Activated CD4-positive, CD25-positive, alpha-beta regulatory T cell treated with anti-CD3 and anti-CD28 coated beads, Interleukin-2, amount 50 U/mL, for 24 hours (primary cell): ENCODE measurements around the gene CD180.

Source experiments
- ATAC-seq, 2 donors: fragments of 150-1000 bp; cut with Tn5 transposase; one replicate each; pipeline ENCODE4 v1.10.0; 2021; ENCODE audit warnings: mild to moderate bottlenecking in 1 of 2, moderate library complexity in 1 of 2

CD180 gene

GRCh38 chr5:67209141-67209771 is 12.7 kb upstream of the CD180 start:
- ATAC-seq: peak; percentile 3 to 11

- ATAC-seq: no peak
These were observed 11.8 kb upstream of the CD180 start for GRCh38 chr5:67208403-67208802.

GRCh38 chr5:67206929-67207328 is 10.3 kb upstream of the CD180 start:
- peak; percentile 92 to 94 for ATAC-seq

- ATAC-seq: no peak
These were observed 9.9 kb upstream of the CD180 start for GRCh38 chr5:67206461-67206860.

- ATAC-seq: no peak
These were observed 9.4 kb upstream of the CD180 start for GRCh38 chr5:67205981-67206380.

- no peak for ATAC-seq
These were observed 8.2 kb upstream of the CD180 start for GRCh38 chr5:67204821-67205220.

GRCh38 chr5:67203701-67204074 is 7.1 kb upstream of the CD180 start:
- no peak for ATAC-seq

GRCh38 chr5:67202828-67203227 is 6.2 kb upstream of the CD180 start:
- ATAC-seq: no peak

- ATAC-seq: no peak
These were observed 5.4 kb upstream of the CD180 start for GRCh38 chr5:67201897-67202549.

GRCh38 chr5:67200809-67201562 is 4.4 kb upstream of the CD180 start:
- no peak for ATAC-seq

GRCh38 chr5:67199859-67200258 is 3.3 kb upstream of the CD180 start:
- no peak for ATAC-seq

- no peak for ATAC-seq
These were observed 2.3 kb upstream of the CD180 start for GRCh38 chr5:67198917-67199316.

GRCh38 chr5:67197536-67197935 is 937 bp upstream of the CD180 start:
- peak; percentile 56 to 61 for ATAC-seq

GRCh38 chr5:67195406-67196275 is 958 bp downstream of the CD180 start:
- no peak for ATAC-seq

GRCh38 chr5:67194166-67194565 is 2.4 kb downstream of the CD180 start:
- ATAC-seq: no peak

- no peak for ATAC-seq
These were observed 3.2 kb downstream of the CD180 start for GRCh38 chr5:67193439-67193807.

- ATAC-seq: no peak
These were observed 3.7 kb downstream of the CD180 start for GRCh38 chr5:67192719-67193438.

- no peak for ATAC-seq
These were observed 5.7 kb downstream of the CD180 start for GRCh38 chr5:67190861-67191260.

- ATAC-seq: no peak
These were observed 6.2 kb downstream of the CD180 start for GRCh38 chr5:67190410-67190809.

GRCh38 chr5:67189931-67190330 is 6.7 kb downstream of the CD180 start:
- ATAC-seq: no peak

GRCh38 chr5:67189079-67189354 is 7.6 kb downstream of the CD180 start:
- no peak for ATAC-seq

GRCh38 chr5:67188274-67189078 is 8.1 kb downstream of the CD180 start:
- no peak for ATAC-seq
